Activated naive CD8-positive, alpha-beta T cell treated with anti-CD3 and anti-CD28 coated beads, Interleukin-2, amount 50 U/mL, for 16 hours (primary cell): Measurements from ENCODE around the gene PLCG2.
"Not testable (repeated sequence)": the region's sequence is repeated elsewhere in the genome, so short reads cannot be mapped to it uniquely, and the experiment has no call there.

Experiments used
- DNase-seq: peaks from one replicate; pipeline ENCODE4 v3.0.0-alpha.2; 2020; ENCODE audit warnings: low read depth, low spot score

PLCG2 gene

DNA sequence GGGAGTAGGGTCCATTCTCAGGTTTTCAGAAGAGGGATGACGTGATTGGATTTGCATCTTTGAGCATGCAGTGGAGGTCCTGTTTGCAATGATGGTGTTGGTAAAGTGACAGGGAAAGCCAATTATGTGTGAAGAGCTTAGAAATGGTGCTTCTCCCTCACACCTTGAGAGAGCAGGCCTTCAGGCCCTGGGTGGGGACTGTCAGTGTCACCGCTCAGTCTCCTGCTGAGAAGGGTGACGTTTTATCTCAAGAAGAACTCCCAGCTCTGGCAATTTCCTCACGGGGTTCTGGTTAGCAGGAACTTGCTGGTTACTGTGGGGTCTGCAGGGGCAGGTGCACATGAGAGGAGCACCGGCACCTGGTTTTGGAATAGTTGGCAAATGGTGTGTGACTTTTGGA, 11.2 kb downstream of the PLCG2 start:
- no peak for DNase-seq

DNA sequence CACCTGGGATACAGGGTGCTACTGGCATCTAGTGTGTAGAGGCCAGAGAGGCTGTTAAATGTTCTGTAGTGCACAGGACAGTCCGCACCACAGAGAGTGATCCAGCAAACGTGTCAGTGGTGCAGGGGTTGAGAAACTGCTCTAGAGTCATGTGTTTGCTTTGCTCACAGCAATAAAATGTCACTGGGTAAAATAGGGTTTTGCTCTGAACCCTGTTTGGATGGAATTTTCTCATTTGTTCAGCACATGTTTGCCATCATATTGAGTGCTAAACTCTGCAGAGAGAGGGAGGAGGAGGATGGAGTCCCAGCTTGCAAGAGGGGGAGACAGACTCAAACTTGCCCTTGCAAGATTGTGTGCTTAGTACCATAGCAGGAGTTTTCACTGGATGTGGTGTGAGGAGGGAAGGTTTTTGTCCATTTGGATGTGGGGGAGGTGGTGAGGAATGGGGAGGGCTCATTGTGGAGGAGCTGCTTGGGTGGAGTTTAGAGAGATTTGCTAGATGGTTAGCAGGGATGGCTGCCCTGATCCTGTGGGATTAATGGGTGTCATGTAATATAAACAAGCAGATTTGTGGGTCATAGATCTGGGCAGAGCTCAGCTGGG, 11.8 kb downstream of the PLCG2 start:
- no peak for DNase-seq

DNA sequence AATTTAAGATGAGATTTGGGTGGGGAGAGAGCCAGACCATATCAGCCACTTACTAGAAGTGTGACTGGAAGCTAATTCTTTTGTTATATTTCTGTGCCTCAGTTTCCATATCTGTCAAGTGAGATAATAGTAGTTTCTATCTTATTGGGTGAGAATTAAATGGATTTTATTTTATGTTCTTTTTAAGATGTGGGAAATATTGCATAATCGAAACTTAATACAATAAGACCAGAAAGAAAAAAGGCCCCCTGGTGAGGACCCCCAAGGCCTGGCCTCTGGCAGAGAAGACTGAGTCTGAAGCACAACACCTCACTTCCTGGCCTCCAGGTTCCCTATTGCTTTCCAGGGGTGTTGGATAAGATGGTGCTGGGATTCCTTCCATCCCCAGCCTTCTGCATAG, 13.7 kb downstream of the PLCG2 start:
- DNase-seq, result no peak

DNA sequence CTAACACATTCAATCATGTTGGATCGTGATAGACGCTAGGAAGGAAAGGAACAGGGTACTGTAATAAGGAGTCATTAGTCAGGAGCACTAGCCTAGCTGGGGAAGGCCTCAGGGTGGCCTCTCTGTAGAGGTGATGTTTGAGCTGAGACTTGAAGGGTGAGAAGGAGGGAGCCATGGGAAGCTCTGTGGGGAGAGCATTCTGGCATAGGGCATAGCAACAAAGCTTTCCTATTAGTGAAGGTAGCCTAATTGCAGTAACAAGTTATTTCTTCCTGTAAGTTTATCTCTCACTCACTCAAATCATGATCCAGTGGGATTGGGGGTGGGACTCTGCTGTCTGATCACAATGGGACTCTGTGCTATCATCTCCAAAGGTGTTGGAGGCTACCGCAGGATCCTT, 16.1 kb downstream of the PLCG2 start:
- DNase-seq, result no peak

DNA sequence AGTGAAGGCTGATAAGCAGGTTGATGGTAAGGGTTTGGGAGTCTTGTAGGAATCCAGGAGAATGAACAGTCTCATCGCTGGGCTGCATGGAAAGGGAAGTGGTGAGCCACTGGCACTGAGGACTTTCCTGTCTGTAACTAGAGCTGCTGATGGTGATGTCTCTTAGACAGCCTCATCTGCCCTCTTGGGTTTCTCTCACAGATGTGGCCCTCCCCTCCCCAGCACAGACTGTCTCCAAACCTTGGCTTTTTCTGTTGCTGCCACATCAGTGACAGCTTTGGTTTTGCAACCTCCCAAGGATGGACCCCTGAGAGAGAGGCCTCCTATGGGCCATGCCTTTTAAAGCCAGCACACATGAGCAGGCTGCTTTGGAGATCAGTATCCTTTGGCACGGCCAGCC, 16.9 kb downstream of the PLCG2 start:
- DNase-seq, result no peak

DNA sequence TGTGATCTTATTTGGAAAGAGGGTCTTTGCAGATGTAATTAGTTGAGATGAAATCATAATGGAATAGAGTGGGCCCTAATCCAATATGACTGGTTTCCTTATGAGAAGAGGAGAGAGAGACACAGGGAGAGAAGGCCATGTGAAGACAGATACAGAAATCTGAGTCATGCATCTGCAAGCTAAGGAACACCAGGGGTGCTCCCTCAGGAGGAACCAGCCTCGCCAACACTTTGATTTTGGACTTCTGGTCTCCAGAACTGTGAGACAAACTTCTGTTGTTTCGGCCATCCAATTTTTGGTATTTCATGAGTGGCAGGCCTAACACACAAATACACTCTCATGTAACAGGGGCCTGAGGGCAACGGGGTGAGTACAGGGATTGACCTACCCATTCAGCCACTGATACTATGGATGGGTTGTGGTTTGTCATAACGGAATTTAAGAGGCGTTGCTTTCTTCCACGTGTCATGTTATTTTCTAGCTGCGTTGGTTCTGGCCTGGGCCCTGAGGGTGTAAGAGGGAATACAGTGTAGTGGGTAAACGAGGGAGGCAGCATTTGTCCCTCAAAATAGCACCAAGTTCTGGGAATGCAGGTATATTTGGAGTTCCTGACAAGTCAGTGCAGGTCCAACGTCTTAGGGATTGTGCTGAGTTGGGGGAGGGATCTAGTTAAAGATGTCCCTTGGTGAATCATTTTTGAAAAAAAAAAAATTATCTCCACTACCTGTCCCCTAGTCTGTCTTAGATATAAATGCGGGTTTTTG, 17.7 kb downstream of the PLCG2 start:
- no peak for DNase-seq

DNA sequence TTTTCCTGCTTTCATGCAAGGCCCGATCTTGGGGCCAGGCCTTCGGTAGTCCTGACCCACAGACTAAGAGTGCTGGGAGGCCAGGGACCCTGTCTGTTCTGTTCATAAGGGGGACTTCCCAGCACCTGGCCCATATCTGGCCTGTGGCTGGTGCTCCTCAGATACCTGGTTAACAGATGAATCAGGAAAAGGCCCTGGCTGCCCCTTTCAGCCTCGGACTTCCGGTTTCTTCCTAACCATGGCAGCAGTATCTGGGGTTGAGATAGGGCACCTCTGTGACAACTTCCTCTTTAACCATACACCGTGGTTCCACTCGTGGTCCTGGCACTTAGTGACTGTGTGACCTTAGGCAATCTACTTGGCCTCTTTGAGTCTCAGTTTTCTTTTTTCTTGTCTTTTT, 18.4 kb downstream of the PLCG2 start:
- no peak for DNase-seq

DNA sequence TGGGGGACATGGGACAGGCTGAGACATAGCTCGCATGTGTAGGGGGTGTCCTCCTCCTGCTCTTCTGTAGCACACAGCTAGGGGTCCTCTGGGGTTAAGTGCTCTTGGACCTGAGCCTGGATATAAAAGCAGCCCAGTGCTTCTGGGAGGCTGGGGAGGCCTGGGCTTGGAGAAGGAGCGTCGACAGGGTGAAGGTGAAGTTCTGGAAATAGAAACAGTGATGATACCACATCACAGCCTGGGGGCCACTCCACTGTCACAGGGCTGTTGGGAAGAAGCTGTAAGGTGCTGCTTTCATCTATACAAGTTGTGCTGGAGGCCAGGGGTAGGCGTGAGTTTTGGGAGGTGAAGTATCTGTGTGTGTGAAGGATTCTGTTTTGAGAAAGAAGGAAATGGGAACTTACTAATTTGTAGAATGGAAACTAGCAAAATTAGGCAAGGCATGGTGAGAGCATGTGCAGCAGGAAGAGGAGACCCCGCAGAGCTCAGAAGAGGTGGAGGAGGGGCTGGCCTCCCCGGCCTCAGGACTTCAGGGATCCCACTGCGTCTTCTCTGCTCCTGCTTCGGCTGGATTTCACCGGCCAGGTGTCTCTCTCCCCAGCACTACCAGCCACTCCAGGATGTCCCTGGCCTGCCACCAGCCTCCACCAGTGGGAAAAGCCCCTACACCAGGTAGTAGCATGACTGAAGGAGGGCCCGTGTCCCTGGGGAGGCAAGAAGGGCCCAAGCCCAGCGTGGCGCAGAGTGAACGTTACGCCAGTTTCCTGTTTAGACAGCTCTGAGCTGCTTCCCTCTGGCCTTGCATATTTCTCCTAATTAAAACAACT, 19.4 kb downstream of the PLCG2 start:
- no peak for DNase-seq

DNA sequence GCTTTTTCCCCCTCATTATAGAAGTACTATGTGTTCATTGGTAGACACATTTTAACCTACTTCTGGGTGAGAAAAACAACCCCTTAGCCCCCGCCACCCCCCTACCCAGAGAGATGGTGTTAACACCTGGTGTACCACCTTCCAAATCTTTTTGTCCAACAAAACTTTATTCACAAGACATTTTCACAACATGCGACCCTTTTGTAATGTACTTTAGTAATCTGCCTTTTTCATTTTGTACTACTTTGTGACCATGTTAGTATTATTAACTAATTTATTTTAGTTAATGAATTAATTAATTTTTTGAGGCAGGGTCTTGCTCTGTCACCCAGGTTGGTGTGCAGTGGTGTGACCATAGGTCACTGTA, 20.0 kb downstream of the PLCG2 start:
- DNase-seq, result no peak

DNA sequence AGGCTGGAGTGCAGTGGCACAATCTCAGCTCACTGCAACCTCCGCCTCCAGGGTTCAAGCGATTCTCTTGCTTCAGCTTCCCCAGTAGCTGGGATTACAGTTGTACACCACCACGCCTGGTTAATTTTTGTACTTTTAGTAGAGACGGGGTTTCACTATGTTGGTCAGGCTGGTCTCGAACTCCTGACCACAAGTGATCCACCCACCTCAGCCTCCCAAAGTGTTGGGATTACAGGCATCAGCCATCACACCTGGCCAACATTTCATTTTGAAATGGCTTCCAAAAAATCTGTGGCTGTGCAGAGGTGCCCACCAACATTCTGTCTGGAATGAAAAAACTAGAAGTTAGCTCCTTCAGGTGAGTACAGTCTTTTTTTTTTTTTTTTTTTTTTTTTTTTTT, 22.6 kb downstream of the PLCG2 start:
- DNase-seq, result not testable (repeated sequence)

DNA sequence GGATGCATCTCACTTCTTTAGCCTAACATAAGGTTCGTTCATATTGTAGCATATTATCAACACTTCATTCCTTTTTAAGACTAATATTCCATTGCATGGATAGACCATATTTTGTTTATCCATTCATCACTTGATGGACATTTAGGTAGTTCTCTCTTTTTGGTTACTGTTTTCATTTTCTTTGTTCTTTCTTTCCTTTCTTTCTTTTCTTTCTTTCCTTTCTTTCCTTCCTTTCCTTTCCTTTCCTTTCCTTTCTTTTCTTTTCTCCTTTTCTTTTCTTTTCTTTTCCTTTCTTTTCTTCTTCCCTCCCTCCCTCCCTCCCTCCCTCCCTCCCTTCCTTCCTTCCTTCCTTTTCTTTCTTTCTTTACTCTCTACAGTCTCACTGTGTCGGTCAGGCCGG, 24.2 kb downstream of the PLCG2 start:
- no peak for DNase-seq

DNA sequence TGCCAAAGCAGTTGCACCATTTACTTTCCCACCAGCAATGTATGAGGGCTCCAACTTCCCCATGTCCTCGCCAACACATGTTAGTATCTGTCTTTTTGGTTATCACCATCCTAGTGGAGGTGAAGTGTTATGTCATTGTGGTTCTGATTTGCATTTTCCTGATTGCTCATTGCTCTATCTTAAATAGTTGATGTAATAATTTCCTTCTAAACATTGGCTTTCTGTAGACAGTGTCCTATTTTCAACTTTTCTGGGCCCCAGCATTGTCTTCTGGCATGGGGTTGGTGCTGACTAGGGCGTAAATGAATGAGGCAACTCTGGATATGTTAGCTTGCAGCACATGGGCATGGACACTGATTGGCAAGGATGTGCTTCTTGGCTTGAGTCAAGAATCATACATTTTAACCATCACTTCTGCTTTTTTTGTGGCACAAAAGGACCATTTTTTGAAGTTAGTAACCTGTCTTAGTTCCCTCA, 25.1 kb downstream of the PLCG2 start:
- no peak for DNase-seq

DNA sequence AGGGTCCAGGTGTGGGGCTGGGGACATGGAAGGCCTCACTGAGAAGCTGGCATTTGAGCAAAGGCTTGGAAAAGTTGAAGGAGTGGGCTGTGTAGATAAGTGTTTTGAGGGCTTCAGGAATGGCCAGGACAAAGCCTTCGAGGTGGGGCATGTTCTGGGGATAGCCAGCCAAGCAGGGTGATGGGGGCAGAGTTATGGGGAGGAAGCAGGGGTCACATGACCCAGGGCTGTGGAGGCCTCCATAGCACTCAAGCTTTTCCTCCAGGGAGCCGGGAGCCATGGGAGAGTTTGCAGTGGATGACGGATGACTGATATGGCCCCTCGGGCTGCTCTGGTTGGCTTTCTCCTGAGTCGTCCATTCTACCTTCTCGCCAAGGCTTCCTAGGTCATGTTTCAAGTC, 27.6 kb downstream of the PLCG2 start:
- no peak for DNase-seq

DNA sequence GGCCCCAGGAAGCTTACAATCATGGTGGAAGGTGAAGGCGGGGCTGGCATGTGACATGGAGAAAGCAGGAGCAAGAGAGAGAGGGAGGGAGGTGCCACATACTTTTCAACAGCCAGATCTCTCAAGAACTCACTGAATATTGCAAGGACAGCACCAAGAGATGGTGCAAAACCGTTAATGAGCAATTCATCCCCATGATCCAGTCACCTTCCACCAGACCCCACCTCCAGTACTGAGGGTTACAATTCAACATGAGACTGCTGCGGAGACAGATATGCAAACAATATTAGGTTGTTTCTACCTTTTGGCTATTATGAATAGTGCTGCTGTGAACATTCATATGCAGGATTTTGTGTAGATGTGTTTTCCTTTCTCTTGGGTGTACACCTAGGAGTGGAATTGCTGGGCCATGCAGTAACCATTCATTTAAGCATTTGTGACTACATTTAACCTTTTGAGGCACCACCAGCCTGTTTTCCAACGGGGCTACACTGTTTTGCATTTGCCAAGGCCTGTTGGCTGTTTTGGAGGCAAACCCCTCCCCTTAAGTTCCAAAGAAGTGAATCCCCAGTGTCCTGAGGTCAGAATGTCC, 28.8 kb downstream of the PLCG2 start:
- no peak for DNase-seq

DNA sequence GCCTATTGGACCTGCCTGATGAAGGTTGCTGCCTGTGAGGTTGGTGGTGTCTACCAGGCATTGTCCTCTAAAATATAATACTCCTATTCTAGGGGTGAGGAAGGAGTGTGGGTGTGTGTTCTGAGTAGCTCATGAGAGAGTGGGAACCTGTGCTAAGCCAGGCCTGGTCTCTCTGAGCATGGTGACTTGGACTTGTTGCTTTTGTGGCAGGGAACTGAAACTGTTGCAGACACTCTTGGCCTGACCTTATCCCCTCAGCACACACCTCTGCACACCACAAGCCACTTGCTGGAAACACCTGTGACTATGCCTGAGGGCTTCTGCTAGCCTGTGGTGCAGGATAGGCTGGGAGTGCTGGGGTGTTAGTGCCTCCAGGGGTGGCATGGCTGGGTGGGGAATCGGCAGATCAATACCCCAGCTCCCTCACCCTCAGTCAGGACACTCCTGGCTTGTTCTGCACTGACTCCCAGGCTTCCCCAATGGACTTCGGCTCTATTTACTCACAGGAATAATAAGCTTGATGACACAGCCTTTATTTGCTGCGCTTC, 29.9 kb downstream of the PLCG2 start:
- no peak for DNase-seq

DNA sequence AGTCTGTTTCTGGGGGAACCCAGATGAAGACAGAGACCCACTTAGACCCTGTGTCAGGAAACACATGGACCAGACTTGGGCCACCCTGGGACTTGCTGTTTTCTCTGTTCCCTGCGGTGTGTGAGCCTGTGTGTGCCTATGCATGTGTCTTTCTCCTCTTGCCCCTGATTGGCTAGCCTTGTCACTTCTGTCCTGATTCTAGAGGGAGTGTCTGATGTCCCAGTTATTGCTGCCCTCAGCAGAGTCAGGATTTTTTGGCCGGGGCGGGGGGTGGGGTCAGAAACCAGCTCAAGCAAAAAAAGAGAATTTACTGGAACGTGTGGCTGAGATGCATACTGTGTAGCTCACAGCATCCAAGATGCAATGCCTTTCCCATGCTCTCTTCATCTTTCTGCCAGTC, 30.5 kb downstream of the PLCG2 start:
- DNase-seq, result no peak

DNA sequence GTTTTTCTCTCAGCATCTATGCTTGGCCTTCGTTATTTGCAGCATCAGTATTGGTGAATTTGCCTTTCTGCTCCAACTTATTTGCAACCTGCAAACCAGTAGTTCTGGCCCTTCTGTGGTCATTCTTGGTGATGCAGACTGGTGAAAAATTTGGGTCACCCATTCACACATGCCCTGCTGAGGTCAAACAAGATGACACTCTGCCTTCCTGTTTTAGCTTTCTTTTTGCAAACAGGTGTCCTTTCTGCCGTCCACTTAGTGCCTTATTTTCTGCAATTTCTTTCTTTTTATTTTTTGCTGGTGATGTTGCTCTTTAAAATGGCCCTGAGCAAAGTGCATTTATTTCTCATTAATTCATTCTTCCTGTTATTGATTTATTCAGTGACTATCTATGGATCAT, 31.3 kb downstream of the PLCG2 start:
- DNase-seq, result no peak

DNA sequence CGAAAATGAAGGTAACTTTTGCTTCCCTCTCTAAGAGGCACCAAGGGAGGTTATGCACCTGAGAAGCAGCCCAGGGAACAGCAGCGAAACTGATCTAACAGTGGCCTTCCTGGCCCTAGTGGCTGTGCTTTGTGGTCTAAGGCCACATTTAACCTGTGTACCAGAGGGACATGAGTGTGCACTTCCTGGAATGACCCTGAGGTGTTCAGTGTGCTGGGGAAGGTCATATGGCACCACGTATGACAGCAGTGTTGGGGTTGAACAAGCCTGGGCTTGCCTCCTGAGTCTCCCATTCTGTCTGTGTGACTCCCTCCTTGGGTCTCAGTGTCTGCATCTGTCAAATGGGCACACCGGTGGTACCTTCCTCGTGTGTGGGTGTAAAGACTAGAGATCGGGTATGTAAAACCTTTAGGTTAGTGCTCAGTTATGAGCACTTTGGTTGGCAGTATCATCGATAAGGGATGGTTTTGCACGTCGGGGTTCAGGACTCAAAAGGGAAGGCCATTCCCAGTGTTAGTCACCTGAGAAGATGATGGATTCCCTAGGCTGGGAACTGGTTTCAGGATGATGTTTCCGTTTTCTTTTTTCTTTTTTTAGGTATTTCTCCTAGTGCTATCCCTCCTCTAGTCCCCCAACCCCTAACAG, 31.9 kb downstream of the PLCG2 start:
- no peak for DNase-seq

DNA sequence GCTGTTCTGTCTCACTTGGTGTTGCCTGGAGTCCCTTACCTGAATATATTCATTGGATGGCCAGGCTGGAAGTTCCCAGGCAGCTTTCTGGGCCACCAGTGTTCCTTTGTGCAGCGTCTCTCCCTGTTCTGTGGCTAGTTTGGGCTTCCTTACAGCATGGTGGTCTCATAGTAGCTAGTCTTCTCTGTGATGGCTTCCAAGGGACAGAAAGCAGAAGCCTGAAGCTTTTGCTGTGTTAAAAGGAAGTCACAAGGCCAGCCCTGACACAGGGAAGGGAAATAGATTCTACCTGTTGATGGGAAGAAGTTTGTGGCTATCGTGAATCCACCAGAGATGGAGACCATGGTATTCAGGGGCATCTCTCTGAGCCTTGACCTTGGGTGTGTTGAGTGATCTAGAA, 34.6 kb downstream of the PLCG2 start:
- DNase-seq, result no peak

DNA sequence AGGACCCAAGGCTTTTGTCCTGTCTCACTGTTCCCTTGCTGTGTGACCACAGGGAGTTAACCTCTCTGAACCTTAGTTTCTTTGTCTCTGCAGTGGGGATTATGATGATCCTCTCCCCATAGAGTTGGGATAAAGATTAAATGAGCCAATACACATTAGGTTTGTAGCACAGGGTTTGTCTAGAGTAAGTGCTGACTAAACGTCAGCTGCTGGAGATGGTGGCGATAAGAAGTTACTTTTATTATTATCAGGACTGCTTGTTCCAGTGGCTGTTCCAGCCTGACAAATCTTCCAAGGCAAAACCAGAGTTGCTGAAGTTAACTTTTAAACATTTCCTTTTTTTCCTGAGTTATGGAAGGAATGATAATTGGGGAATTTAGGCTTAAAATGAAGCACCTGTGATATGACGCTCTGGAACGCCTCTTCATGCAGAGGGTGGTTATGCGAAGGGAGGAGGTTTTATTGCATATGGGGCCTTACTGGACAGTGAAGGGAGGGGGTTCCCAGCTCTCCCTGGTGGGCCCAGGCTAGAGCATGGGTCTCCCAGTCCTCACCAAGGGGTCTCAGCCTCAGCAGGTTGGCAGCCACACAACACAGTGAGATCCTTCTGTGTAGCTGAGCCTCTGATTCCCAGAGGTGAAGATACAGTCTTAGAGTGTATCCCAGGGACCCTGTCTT, 35.8 kb downstream of the PLCG2 start:
- no peak for DNase-seq

DNA sequence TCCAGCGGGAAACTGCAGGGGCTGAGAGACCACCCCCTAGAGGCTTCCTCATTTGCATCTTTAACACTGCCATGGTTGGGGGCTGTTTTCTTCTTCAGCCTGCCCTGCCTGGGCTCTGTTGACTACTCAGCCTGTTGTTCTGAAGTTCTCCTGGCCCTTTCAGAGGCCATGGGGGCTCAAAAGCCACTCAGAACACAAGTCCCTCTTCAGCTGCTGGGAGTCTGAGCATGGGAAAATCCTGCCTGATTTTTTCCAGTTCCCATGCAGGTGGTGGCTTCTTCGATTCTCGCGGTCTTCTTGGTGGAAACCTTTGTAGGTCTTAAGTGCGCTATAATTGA, 36.3 kb downstream of the PLCG2 start:
- DNase-seq, result no peak
